Measurements from ENCODE around the gene AGK.

Gene AGK

GRCh38 chr7:141691961-141692360, 140.8 kb downstream of the AGK start:
- Histone ChIP-seq H3K9me3 (ENCODE audit: control insufficient read depth, insufficient read depth, low read length) (no peaks in the 10 kb centered on the region), H3K4me3 (ENCODE audit: low read depth, low read length) (no peak overlapping the region), H3K9ac (ENCODE audit: low read depth, low read length) (no peak overlapping the region), H3K4me1 (ENCODE audit: control insufficient read depth, insufficient read depth, low read length) (no peaks in the 10 kb centered on the region), H3K36me3 (ENCODE audit: control insufficient read depth, insufficient read depth, low read length) (no peaks in the 10 kb centered on the region), H3K27me3 (ENCODE audit: control insufficient read depth, insufficient read depth, low read length) (no peaks in the 10 kb centered on the region)

- Histone ChIP-seq H3K27me3 (ENCODE audit: control insufficient read depth, insufficient read depth, low read length) (no peaks in the 10 kb centered on the region), H3K9ac (ENCODE audit: low read depth, low read length) (no peak overlapping the region), H3K4me1 (ENCODE audit: control insufficient read depth, insufficient read depth, low read length) (no peaks in the 10 kb centered on the region), H3K4me3 (ENCODE audit: low read depth, low read length) (no peak overlapping the region), H3K9me3 (ENCODE audit: control insufficient read depth, insufficient read depth, low read length) (no peaks in the 10 kb centered on the region), H3K36me3 (ENCODE audit: control insufficient read depth, insufficient read depth, low read length) (no peaks in the 10 kb centered on the region)
Measured at GRCh38 chr7:141693082-141693481, 141.9 kb downstream of the AGK start.

GRCh38 chr7:141695803-141696289, 144.6 kb downstream of the AGK start:
- Histone ChIP-seq H3K4me1 (ENCODE audit: control insufficient read depth, insufficient read depth, low read length) (no peaks in the 10 kb centered on the region), H3K36me3 (ENCODE audit: control insufficient read depth, insufficient read depth, low read length) (no peaks in the 10 kb centered on the region), H3K9ac (ENCODE audit: low read depth, low read length) (no peak overlapping the region), H3K27me3 (ENCODE audit: control insufficient read depth, insufficient read depth, low read length) (peaks cover 4% of the 10 kb centered on the region), H3K9me3 (ENCODE audit: control insufficient read depth, insufficient read depth, low read length) (no peaks in the 10 kb centered on the region), H3K4me3 (ENCODE audit: low read depth, low read length) (no peak overlapping the region)

GRCh38 chr7:141696348-141696747, 145.1 kb downstream of the AGK start:
- H3K9me3 ChIP-seq (ENCODE audit: control insufficient read depth, insufficient read depth, low read length), result no peaks in the 10 kb centered on the region
- no peaks in the 10 kb centered on the region for H3K36me3 ChIP-seq (ENCODE audit: control insufficient read depth, insufficient read depth, low read length)
- H3K9ac ChIP-seq (ENCODE audit: low read depth, low read length), result no peak overlapping the region
- H3K4me3 ChIP-seq (ENCODE audit: low read depth, low read length), result no peak overlapping the region
- peaks cover 4% of the 10 kb centered on the region for H3K27me3 ChIP-seq (ENCODE audit: control insufficient read depth, insufficient read depth, low read length)
- H3K4me1 ChIP-seq (ENCODE audit: control insufficient read depth, insufficient read depth, low read length), result no peaks in the 10 kb centered on the region

- no peaks in the 10 kb centered on the region for H3K9me3 ChIP-seq (ENCODE audit: control insufficient read depth, insufficient read depth, low read length)
- H3K4me3 ChIP-seq (ENCODE audit: low read depth, low read length), result no peak overlapping the region
- peaks cover 5% of the 10 kb centered on the region for H3K27me3 ChIP-seq (ENCODE audit: control insufficient read depth, insufficient read depth, low read length)
- H3K4me1 ChIP-seq (ENCODE audit: control insufficient read depth, insufficient read depth, low read length), result no peaks in the 10 kb centered on the region
- H3K9ac ChIP-seq (ENCODE audit: low read depth, low read length), result no peak overlapping the region
- H3K36me3 ChIP-seq (ENCODE audit: control insufficient read depth, insufficient read depth, low read length), result no peaks in the 10 kb centered on the region
Measured at GRCh38 chr7:141697211-141697871, 146.1 kb downstream of the AGK start.

DNA sequence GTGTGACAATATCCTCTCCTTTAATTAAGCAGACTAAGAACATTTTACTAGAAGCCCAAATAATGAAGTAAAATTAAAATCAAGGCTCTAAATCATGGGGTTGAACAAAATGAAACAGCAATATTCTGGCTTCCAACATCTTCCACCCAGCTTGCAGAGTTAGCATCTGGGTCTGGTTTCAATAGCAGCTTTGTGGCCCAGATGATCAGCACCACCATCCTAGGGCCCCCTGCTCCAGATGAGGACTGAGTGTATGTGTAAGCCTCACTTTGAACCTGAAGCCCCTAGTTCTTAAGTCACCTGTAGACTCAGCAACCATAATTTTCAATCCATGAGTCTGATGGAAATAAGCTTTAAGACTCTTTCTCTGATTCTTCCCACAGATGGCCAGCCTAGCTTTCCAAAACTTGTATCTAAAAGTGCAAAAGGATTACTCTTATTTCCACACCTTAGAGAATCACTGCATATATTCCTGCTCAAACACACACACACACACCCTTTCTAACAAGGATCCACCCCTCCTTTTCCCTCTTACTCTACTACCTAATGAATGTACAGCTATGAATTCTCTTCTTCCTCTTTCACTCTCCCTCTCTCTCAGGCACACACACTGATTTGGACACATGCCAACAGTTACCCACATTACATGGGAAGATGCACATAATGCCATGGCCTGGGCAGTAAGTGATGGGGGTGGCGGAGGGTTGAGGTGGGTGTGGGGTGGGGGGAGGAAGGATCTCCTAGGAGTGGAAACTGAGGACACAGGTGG, 147.2 kb downstream of the AGK start:
- Histone ChIP-seq H3K4me1 (ENCODE audit: control insufficient read depth, insufficient read depth, low read length) (peaks cover 2% of the 10 kb centered on the region), H3K4me3 (ENCODE audit: low read depth, low read length) (no peak overlapping the region), H3K9me3 (ENCODE audit: control insufficient read depth, insufficient read depth, low read length) (no peaks in the 10 kb centered on the region), H3K9ac (ENCODE audit: low read depth, low read length) (no peak overlapping the region), H3K27me3 (ENCODE audit: control insufficient read depth, insufficient read depth, low read length) (peaks cover 16% of the 10 kb centered on the region), H3K36me3 (ENCODE audit: control insufficient read depth, insufficient read depth, low read length) (no peaks in the 10 kb centered on the region)

DNA sequence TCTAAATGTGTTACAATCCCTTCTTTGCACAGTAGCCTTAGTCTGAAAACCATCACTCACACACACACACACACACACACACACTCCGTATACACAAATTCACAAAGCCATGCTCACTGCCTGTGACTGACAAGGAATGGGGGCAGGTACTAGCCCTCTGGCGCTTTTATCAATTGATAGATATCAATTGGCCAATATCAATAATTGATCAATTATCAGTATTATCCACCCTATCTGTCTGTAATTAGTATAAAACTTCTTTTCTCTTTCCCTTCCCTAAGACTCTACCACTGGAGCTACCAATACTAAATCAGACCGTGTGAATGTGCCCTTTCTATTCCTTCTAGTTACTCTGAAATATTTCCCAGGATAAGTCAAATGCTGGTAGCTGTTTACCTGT, 148.7 kb downstream of the AGK start:
- peaks cover 22% of the 10 kb centered on the region for H3K27me3 ChIP-seq (ENCODE audit: control insufficient read depth, insufficient read depth, low read length)
- H3K4me3 ChIP-seq (ENCODE audit: low read depth, low read length), result no peak overlapping the region
- H3K9ac ChIP-seq (ENCODE audit: low read depth, low read length), result no peak overlapping the region
- no peaks in the 10 kb centered on the region for H3K36me3 ChIP-seq (ENCODE audit: control insufficient read depth, insufficient read depth, low read length)
- no peaks in the 10 kb centered on the region for H3K9me3 ChIP-seq (ENCODE audit: control insufficient read depth, insufficient read depth, low read length)
- peaks cover 2% of the 10 kb centered on the region for H3K4me1 ChIP-seq (ENCODE audit: control insufficient read depth, insufficient read depth, low read length)

- Histone ChIP-seq H3K4me1 (ENCODE audit: control insufficient read depth, insufficient read depth, low read length) (peaks cover 2% of the 10 kb centered on the region), H3K27me3 (ENCODE audit: control insufficient read depth, insufficient read depth, low read length) (peaks cover 22% of the 10 kb centered on the region), H3K9ac (ENCODE audit: low read depth, low read length) (no peak overlapping the region), H3K4me3 (ENCODE audit: low read depth, low read length) (peak overlapping the region; percentile 75), H3K36me3 (ENCODE audit: control insufficient read depth, insufficient read depth, low read length) (no peaks in the 10 kb centered on the region), H3K9me3 (ENCODE audit: control insufficient read depth, insufficient read depth, low read length) (no peaks in the 10 kb centered on the region)
Measured at GRCh38 chr7:141700296-141700847, 149.2 kb downstream of the AGK start.

DNA sequence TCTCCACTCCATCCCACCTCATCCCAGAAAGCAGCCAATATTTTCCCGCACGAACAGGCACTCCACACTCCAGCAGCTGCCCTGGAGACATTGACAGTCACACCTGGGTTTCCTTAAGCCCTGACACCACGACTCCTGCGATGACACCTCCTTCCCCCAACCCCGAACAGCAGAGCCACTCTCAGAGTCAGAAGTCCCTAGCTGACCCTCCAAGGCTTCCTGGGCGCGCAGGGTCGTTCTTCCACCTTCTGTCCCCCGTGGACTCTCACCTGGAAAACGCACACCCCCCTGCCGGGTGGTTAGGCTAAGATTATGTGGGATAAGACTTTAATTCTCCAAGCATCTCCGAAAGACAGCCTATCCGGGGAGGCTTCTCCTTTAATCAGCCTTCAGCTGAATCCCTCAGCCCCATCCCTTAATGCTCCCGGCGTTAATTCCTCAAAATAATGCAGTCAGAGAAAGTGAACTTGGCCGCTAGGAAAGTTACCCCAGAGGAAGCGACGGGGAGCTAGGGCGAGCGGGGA, 149.7 kb downstream of the AGK start:
- Histone ChIP-seq H3K9me3 (ENCODE audit: control insufficient read depth, insufficient read depth, low read length) (no peaks in the 10 kb centered on the region), H3K4me1 (ENCODE audit: control insufficient read depth, insufficient read depth, low read length) (peaks cover 2% of the 10 kb centered on the region), H3K4me3 (ENCODE audit: low read depth, low read length) (peak overlapping the region; percentile 75), H3K9ac (ENCODE audit: low read depth, low read length) (no peak overlapping the region), H3K36me3 (ENCODE audit: control insufficient read depth, insufficient read depth, low read length) (no peaks in the 10 kb centered on the region), H3K27me3 (ENCODE audit: control insufficient read depth, insufficient read depth, low read length) (peaks cover 22% of the 10 kb centered on the region)

- Histone ChIP-seq H3K9me3 (ENCODE audit: control insufficient read depth, insufficient read depth, low read length) (no peaks in the 10 kb centered on the region), H3K36me3 (ENCODE audit: control insufficient read depth, insufficient read depth, low read length) (no peaks in the 10 kb centered on the region), H3K4me3 (ENCODE audit: low read depth, low read length) (peak overlapping the region; percentile 68), H3K9ac (ENCODE audit: low read depth, low read length) (no peak overlapping the region), H3K27me3 (ENCODE audit: control insufficient read depth, insufficient read depth, low read length) (peaks cover 22% of the 10 kb centered on the region), H3K4me1 (ENCODE audit: control insufficient read depth, insufficient read depth, low read length) (peaks cover 2% of the 10 kb centered on the region)
Measured at GRCh38 chr7:141701489-141702046, 150.4 kb downstream of the AGK start.

- Histone ChIP-seq H3K9ac (ENCODE audit: low read depth, low read length) (no peak within 1 kb of the TSS), H3K27me3 (ENCODE audit: control insufficient read depth, insufficient read depth, low read length) (peaks cover 22% of the 10 kb centered on the region), H3K36me3 (ENCODE audit: control insufficient read depth, insufficient read depth, low read length) (no peaks in the 10 kb centered on the region), H3K4me3 (ENCODE audit: low read depth, low read length) (peak within 1 kb of the TSS; percentile 75), H3K9me3 (ENCODE audit: control insufficient read depth, insufficient read depth, low read length) (no peaks in the 10 kb centered on the region), H3K4me1 (ENCODE audit: control insufficient read depth, insufficient read depth, low read length) (peaks cover 2% of the 10 kb centered on the region)
Measured at GRCh38 chr7:141702047-141702567, 150.9 kb downstream of the AGK start, which contains the start of gene DENND11. Gene DENND11 (minus strand): TSS chr7:141702166. CDS start chr7:141702153, 13 bp downstream.
